Measurements from ENCODE around the gene PACSIN2.
A peak's percentile ranks its signal among the peaks of the same experiment; 100 is the strongest.

Gene PACSIN2

DNA sequence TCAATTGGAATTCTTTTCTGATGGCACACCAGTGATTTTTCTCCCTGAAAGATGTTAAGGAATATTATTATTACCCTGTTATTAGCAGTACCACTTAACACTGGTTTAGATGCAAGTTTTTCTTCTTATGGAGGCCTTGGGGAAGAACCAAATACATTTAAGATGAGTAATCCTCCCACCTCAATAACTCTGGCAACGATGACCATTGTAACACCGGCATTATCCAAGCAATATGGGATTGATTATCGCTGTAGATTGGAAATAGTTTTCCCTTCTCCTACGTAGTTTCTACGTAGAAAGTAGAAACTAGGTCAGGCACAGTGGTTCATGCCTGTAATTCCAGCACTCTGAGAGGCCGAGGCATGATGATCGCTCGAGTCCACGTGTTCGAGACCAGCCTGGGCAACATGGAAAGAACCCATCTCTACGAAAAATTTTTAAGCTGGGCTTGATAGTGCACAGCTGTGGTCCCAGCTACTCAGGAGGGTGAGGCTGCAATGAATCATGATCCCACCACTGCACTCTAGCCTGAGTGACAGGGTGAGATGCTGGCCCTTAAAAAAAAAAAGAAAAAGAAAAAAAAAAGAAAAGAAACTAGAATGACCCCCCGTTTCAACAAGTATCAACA, 45.5 kb downstream of the PACSIN2 start:
- H3K27ac ChIP-seq (ENCODE audit: insufficient read depth in 1 of 2, low read depth in 1 of 2, low read length in 2 of 2, poor library complexity in 1 of 2, severe bottlenecking in 2 of 2), result no peak overlapping the region
- peaks cover 17 to 51% (median 32%) of the 10 kb centered on the region in 4 experiments for H3K4me1 ChIP-seq (ENCODE audit: control extremely low read depth in 1 of 4, control insufficient read depth in 4 of 4, insufficient read depth in 4 of 4, low read length in 3 of 4)
- H3K4me3 ChIP-seq (ENCODE audit: control insufficient read depth in 1 of 7, extremely low read depth in 1 of 7, insufficient read depth in 4 of 7, low read depth in 2 of 7, low read length in 6 of 7), result peak overlapping the region in 1 of 7 experiments; percentile 3
- POLR2A ChIA-PET, result interaction anchor here (0.6 kb wide), 1 partner anchor 216 kb away, joined by 3 read pairs; no protein-coding TSS in a partner anchor
- peaks cover under 1 to 3% (median 2%) of the 10 kb centered on the region in 4 experiments for H3K36me3 ChIP-seq (ENCODE audit: control insufficient read depth in 4 of 4, insufficient read depth in 4 of 4, low read length in 3 of 4)
- WGBS (ENCODE audit: insufficient coverage), result 96% methylated on average over 11 of the region's 12 CpGs
- DNase-seq, result no peak
- H3K27me3 ChIP-seq (replicated peaks in 2 of 5; ENCODE audit: control insufficient read depth in 4 of 5, insufficient read depth in 5 of 5, low read length in 4 of 5), result no peaks in the 10 kb centered on the region
- CTCF ChIA-PET, result interaction anchor here (1.5 kb wide), 1 partner anchor 47 kb away, joined by 3 read pairs; no protein-coding TSS in a partner anchor
- H3K9me3 ChIP-seq (ENCODE audit: control extremely low read depth in 1 of 5, control insufficient read depth in 4 of 5, insufficient read depth in 2 of 5, low read depth in 1 of 5, low read length in 4 of 5), result no peaks in the 10 kb centered on the region

DNA sequence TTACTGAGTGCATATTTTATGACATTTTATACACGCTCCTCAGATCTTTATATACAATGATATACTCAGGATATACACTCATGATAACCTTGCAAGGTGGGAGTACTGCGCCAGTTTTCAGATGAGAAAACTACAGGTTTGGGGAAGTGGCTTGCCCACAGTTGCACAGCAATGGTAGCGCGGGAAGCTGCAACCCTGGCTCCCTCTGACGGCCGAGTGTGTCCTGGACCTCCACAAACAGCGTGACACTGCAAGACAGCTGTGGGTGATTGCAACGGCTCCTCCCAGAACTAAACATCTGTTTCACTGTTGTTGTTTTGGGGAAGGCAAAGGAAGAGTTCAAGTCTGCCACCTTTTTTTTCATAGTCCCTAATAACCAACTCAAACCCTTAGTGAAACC, 47.0 kb downstream of the PACSIN2 start:
- peaks cover 2 to 8% (median 4%) of the 10 kb centered on the region in 4 experiments for H3K36me3 ChIP-seq (ENCODE audit: control insufficient read depth in 4 of 4, insufficient read depth in 4 of 4, low read length in 3 of 4)
- DNase-seq, result peak; percentile 67 to 86 (median 81)
- 60% methylated on average over 6 of the region's 8 CpGs for WGBS (ENCODE audit: insufficient coverage)
- POLR2A ChIA-PET, result no interaction called here
- H3K4me1 ChIP-seq (ENCODE audit: control extremely low read depth in 1 of 4, control insufficient read depth in 4 of 4, insufficient read depth in 4 of 4, low read length in 3 of 4), result peaks cover 11 to 48% (median 26%) of the 10 kb centered on the region in 4 experiments
- no peaks in the 10 kb centered on the region for H3K9me3 ChIP-seq (ENCODE audit: control extremely low read depth in 1 of 5, control insufficient read depth in 4 of 5, insufficient read depth in 2 of 5, low read depth in 1 of 5, low read length in 4 of 5)
- no peak overlapping the region for H3K27ac ChIP-seq (ENCODE audit: insufficient read depth in 1 of 2, low read depth in 1 of 2, low read length in 2 of 2, poor library complexity in 1 of 2, severe bottlenecking in 2 of 2)
- CTCF ChIA-PET, result interaction anchor here (0.9 to 1.3 kb wide), 2 partner anchors 20 to 128 kb away, joined by 3 read pairs; no protein-coding TSS in a partner anchor
- no peaks in the 10 kb centered on the region for H3K27me3 ChIP-seq (replicated peaks in 2 of 5; ENCODE audit: control insufficient read depth in 4 of 5, insufficient read depth in 5 of 5, low read length in 4 of 5)
- no peak overlapping the region for H3K4me3 ChIP-seq (ENCODE audit: control insufficient read depth in 1 of 7, extremely low read depth in 1 of 7, insufficient read depth in 4 of 7, low read depth in 2 of 7, low read length in 6 of 7)

GRCh38 chr22:42967005-42967404, 47.9 kb downstream of the PACSIN2 start:
- Histone ChIP-seq H3K27ac (ENCODE audit: insufficient read depth in 1 of 2, low read depth in 1 of 2, low read length in 2 of 2, poor library complexity in 1 of 2, severe bottlenecking in 2 of 2) (no peak overlapping the region), H3K27me3 (replicated peaks in 2 of 5; ENCODE audit: control insufficient read depth in 4 of 5, insufficient read depth in 5 of 5, low read length in 4 of 5) (no peaks in the 10 kb centered on the region), H3K4me3 (ENCODE audit: control insufficient read depth in 1 of 7, extremely low read depth in 1 of 7, insufficient read depth in 4 of 7, low read depth in 2 of 7, low read length in 6 of 7) (no peak overlapping the region), H3K36me3 (ENCODE audit: control insufficient read depth in 4 of 4, insufficient read depth in 4 of 4, low read length in 3 of 4) (peaks cover 2 to 8% (median 5%) of the 10 kb centered on the region in 4 experiments), H3K4me1 (ENCODE audit: control extremely low read depth in 1 of 4, control insufficient read depth in 4 of 4, insufficient read depth in 4 of 4, low read length in 3 of 4) (peaks cover 9 to 51% (median 31%) of the 10 kb centered on the region in 4 experiments), H3K9me3 (ENCODE audit: control extremely low read depth in 1 of 5, control insufficient read depth in 4 of 5, insufficient read depth in 2 of 5, low read depth in 1 of 5, low read length in 4 of 5) (no peaks in the 10 kb centered on the region)
- CTCF ChIA-PET, result interaction anchor here (0.9 to 1.4 kb wide), 2 partner anchors 85 to 94 kb away, joined by 3 to 5 read pairs; no protein-coding TSS in a partner anchor
- WGBS (ENCODE audit: insufficient coverage), result 96% methylated on average over 8 of the region's 8 CpGs
- no peak for DNase-seq
- POLR2A ChIA-PET, result no interaction called here

DNA sequence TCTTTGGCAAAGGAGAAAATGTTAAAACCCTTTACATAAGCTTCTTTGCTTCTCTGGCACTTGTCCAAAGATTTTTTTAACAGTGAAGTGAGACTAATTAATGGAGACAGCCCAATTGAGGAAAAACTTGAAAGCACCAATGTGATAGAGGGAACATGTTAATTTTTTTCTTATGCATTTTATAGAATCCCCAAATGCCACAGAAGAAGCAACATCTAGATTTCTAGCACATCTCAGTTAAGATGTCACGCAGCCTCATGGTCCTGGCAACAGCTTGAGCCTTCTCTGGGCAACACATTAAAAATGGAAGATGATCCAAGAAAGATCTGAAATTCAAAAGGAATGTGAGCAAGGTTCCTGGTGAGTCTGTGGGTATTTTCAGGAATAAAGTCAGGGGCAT, 48.5 kb downstream of the PACSIN2 start:
- Histone ChIP-seq H3K27me3 (replicated peaks in 2 of 5; ENCODE audit: control insufficient read depth in 4 of 5, insufficient read depth in 5 of 5, low read length in 4 of 5) (no peaks in the 10 kb centered on the region), H3K4me1 (ENCODE audit: control extremely low read depth in 1 of 4, control insufficient read depth in 4 of 4, insufficient read depth in 4 of 4, low read length in 3 of 4) (peaks cover 14 to 56% (median 34%) of the 10 kb centered on the region in 4 experiments), H3K9me3 (ENCODE audit: control extremely low read depth in 1 of 5, control insufficient read depth in 4 of 5, insufficient read depth in 2 of 5, low read depth in 1 of 5, low read length in 4 of 5) (no peaks in the 10 kb centered on the region), H3K27ac (ENCODE audit: insufficient read depth in 1 of 2, low read depth in 1 of 2, low read length in 2 of 2, poor library complexity in 1 of 2, severe bottlenecking in 2 of 2) (no peak overlapping the region), H3K36me3 (ENCODE audit: control insufficient read depth in 4 of 4, insufficient read depth in 4 of 4, low read length in 3 of 4) (peaks cover 2 to 8% (median 5%) of the 10 kb centered on the region in 4 experiments), H3K4me3 (ENCODE audit: control insufficient read depth in 1 of 7, extremely low read depth in 1 of 7, insufficient read depth in 4 of 7, low read depth in 2 of 7, low read length in 6 of 7) (no peak overlapping the region)
- POLR2A ChIA-PET, result no interaction called here
- CTCF ChIA-PET, result interaction anchor here (0.9 to 1.4 kb wide), 3 partner anchors 85 to 117 kb away, joined by 3 to 5 read pairs (median 3); no protein-coding TSS in a partner anchor
- no peak for DNase-seq
- no CpG with 5 or more reads among the region's 1 CpG for WGBS (ENCODE audit: insufficient coverage)

DNA sequence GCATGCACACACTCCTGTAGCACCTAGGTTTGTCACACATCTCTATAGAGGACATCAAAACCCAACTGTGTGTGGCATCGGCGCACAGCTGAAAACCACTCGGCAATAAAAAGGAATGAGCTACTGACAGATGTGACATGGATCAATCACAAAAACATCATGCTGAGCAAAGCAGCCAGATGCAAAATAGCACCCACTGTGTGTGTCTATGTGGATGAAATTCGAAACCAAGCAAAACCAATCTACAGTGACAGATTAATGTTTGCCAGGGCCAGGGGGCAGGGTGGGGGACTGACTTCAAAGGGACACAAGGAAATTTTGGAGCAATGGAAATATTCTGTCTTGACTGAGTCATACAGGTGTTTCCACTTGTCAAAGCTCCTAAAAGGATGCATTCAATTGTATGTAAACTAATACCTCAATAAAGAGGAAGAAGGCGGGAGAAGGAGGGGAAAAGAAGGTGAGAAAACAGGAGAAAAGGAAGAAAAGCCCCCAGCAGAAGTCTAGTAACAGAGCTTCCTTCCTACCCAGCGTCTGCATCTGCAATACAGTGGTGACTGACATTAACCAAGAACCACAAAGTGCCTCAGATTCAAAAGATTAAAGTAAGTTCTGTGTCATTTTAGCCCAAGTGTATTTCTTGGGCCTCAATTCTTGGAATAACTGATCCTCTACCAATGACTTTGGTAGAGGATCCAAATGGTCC, 49.8 kb downstream of the PACSIN2 start:
- Histone ChIP-seq H3K4me3 (ENCODE audit: control insufficient read depth in 1 of 7, extremely low read depth in 1 of 7, insufficient read depth in 4 of 7, low read depth in 2 of 7, low read length in 6 of 7) (no peak overlapping the region), H3K27me3 (replicated peaks in 2 of 5; ENCODE audit: control insufficient read depth in 4 of 5, insufficient read depth in 5 of 5, low read length in 4 of 5) (no peaks in the 10 kb centered on the region), H3K4me1 (ENCODE audit: control extremely low read depth in 1 of 4, control insufficient read depth in 4 of 4, insufficient read depth in 4 of 4, low read length in 3 of 4) (peaks cover 21 to 66% (median 43%) of the 10 kb centered on the region in 4 experiments), H3K27ac (ENCODE audit: insufficient read depth in 1 of 2, low read depth in 1 of 2, low read length in 2 of 2, poor library complexity in 1 of 2, severe bottlenecking in 2 of 2) (no peak overlapping the region), H3K36me3 (ENCODE audit: control insufficient read depth in 4 of 4, insufficient read depth in 4 of 4, low read length in 3 of 4) (peaks cover 2 to 8% (median 5%) of the 10 kb centered on the region in 4 experiments), H3K9me3 (ENCODE audit: control extremely low read depth in 1 of 5, control insufficient read depth in 4 of 5, insufficient read depth in 2 of 5, low read depth in 1 of 5, low read length in 4 of 5) (no peaks in the 10 kb centered on the region)
- ChIA-PET CTCF (interaction anchor here (1.8 kb wide), 1 partner anchor 99 kb away, joined by 5 read pairs; no protein-coding TSS in a partner anchor), POLR2A (no interaction called here)
- DNase-seq, result peak in 2 of 3 donors; percentile 69 to 80
- 42% methylated on average over 4 of the region's 6 CpGs for WGBS (ENCODE audit: insufficient coverage)

DNA sequence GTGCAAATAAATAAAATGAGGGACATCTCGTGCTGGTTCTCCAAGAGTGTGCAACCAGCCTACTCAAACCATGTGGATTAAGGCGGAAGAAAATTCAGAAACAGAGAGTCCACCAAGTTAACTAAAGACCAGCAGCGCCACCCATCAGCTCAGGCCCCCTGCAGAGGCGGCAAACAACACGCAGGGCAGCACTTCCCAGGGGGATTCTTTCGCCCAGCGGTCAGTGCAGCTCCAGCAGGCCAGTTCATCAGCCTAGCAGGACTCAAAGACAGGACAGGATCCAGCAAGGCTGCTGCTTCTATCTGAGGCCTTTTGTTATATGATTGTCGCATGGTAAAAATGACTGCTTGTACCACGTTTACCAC, 51.7 kb downstream of the PACSIN2 start:
- H3K27me3 ChIP-seq (replicated peaks in 2 of 5; ENCODE audit: control insufficient read depth in 4 of 5, insufficient read depth in 5 of 5, low read length in 4 of 5), result no peaks in the 10 kb centered on the region
- H3K4me1 ChIP-seq (ENCODE audit: control extremely low read depth in 1 of 4, control insufficient read depth in 4 of 4, insufficient read depth in 4 of 4, low read length in 3 of 4), result peaks cover 34 to 78% (median 56%) of the 10 kb centered on the region in 4 experiments
- WGBS (ENCODE audit: insufficient coverage), result 89% methylated on average over 9 of the region's 9 CpGs
- no peaks in the 10 kb centered on the region for H3K9me3 ChIP-seq (ENCODE audit: control extremely low read depth in 1 of 5, control insufficient read depth in 4 of 5, insufficient read depth in 2 of 5, low read depth in 1 of 5, low read length in 4 of 5)
- CTCF ChIA-PET, result interaction anchor here (1.0 to 1.6 kb wide), 7 partner anchors 11 to 207 kb away, joined by 3 to 5 read pairs (median 3); no protein-coding TSS in a partner anchor
- POLR2A ChIA-PET, result no interaction called here
- peaks cover 2 to 5% (median 3%) of the 10 kb centered on the region in 4 experiments for H3K36me3 ChIP-seq (ENCODE audit: control insufficient read depth in 4 of 4, insufficient read depth in 4 of 4, low read length in 3 of 4)
- no peak overlapping the region for H3K27ac ChIP-seq (ENCODE audit: insufficient read depth in 1 of 2, low read depth in 1 of 2, low read length in 2 of 2, poor library complexity in 1 of 2, severe bottlenecking in 2 of 2)
- no peak overlapping the region for H3K4me3 ChIP-seq (ENCODE audit: control insufficient read depth in 1 of 7, extremely low read depth in 1 of 7, insufficient read depth in 4 of 7, low read depth in 2 of 7, low read length in 6 of 7)
- DNase-seq, result no peak

All from common myeloid progenitor, CD34-positive (primary cell).